Upper lobe of left lung (tissue), 6 donors: ENCODE measurements around the gene SF3B1. TPM values are rescaled to one million over a fixed set of nuclear protein-coding genes. Genes with fewer than 3 reads are reported as not detected.
"Not testable (repeated sequence)": the region's sequence is repeated elsewhere in the genome, so short reads cannot be mapped to it uniquely, and the experiment has no call there.

Experiments used
- ATAC-seq, 2 donors: fragments of 200-7000 bp; cut with Tn5 transposase; one replicate each; pipeline ENCODE4 v1.9.1; 2022; ENCODE audit warnings: mild to moderate bottlenecking in 2 of 2, moderate library complexity in 2 of 2; ENCODE audit not compliant: low FRiP score in 2 of 2
- DNase-seq, 2 donors: peaks; one replicate each; pipeline ENCODE4 v3.0.0-alpha.2; 2019 to 2020
- H3K27ac ChIP-seq, 4 donors: fragments of 200-600 bp; sonication (generic); one replicate each; pipeline ENCODE4 v1.5.1; 2016 to 2019
- H3K27me3 ChIP-seq, 4 donors: fragments of 200-600 bp; sonication (generic); one replicate each; pipeline ENCODE4 v1.5.1; 2017 to 2019
- H3K36me3 ChIP-seq, 4 donors: fragments of 200-600 bp; sonication (generic); one replicate each; pipeline ENCODE4 v1.5.1; 2016 to 2019
- H3K4me1 ChIP-seq, 4 donors: fragments of 200-600 bp; sonication (generic); one replicate each; pipeline ENCODE4 v1.5.1; 2018 to 2019
- H3K4me3 ChIP-seq, 4 donors: fragments of 200-600 bp; sonication (generic); one replicate each; pipeline ENCODE4 v1.5.1; 2017 to 2019; ENCODE audit warnings: mild to moderate bottlenecking in 2 of 4, moderate library complexity in 1 of 4
- H3K9me3 ChIP-seq, 4 donors: fragments of 200-600 bp; sonication (generic); one replicate each; pipeline ENCODE4 v1.5.1; 2018 to 2019
- CTCF ChIP-seq, 6 experiments: fragments of 450-650 bp in 4 of 6; fragments of 200-600 bp in 2 of 6; sonication (generic) in 2 of 6; IDR thresholded peaks; one replicate each; pipeline ENCODE4 v1.5.1; 2016 to 2019; ENCODE audit warnings: antibody characterized with exemption in 6 of 6
- EP300 ChIP-seq, 4 donors: sonication (generic); formaldehyde crosslinking; IDR thresholded peaks; one replicate each; pipeline ENCODE4 v1.5.1; 2017; ENCODE audit warnings: antibody characterized with exemption in 4 of 4, control low read depth in 2 of 4
- POLR2A ChIP-seq, 4 donors: fragments of 450-650 bp; IDR thresholded peaks; one replicate each; pipeline ENCODE4 v1.5.1; 2016 to 2017; ENCODE audit warnings: antibody characterized with exemption in 4 of 4, mild to moderate bottlenecking in 2 of 4
- POLR2AphosphoS5 ChIP-seq, 2 donors: sonication (generic); formaldehyde crosslinking; IDR thresholded peaks; one replicate each; pipeline ENCODE4 v1.5.1; 2017; ENCODE audit warnings: antibody characterized with exemption in 2 of 2
- WGBS, 2 donors: methylation state at CpG; one replicate each; pipeline ENCODE4 v1.1.5; 2017 to 2018; 5-methylcytosine and 5-hydroxymethylcytosine counted together
- total RNA-seq, 6 donors: library from RNA; depleted of rRNA in 4 of 6; stranded (reverse); fragments of >200 nt in 4 of 6; gene quantifications; one replicate each; pipeline versions ENCODE4 v1.1.0 to v1.2.1, GENCODE V29; 2016 to 2021
- donor health status: DM: no; HTN: no; CAD: no; lungs with moderate emphysema.
- donor health status: DM: no; HTN: yes; CAD: no; lungs with severe emphysema.

Gene SF3B1
- total RNA-seq, 6 donors from 2014 or later: 182 to 614 (median 203) TPM

GRCh38 chr2:197386242-197386641 is 48.6 kb downstream of the SF3B1 start:
- H3K27me3 ChIP-seq: no peaks in the 10 kb centered on the region
- DNase-seq (no peak), ATAC-seq (no peak)
- no peak for TF ChIP-seq POLR2A (IDR thresholded peaks at IDR 0.05)
- TF ChIP-seq EP300 (IDR thresholded peaks at IDR 0.05): no peak
- TF ChIP-seq CTCF (IDR thresholded peaks at IDR 0.05): no peak
- TF ChIP-seq POLR2AphosphoS5 (IDR thresholded peaks at IDR 0.05): no peak
- no peak overlapping the region for H3K27ac ChIP-seq
- H3K36me3 ChIP-seq: peaks cover 0 to 12% (median 4%) of the 10 kb centered on the region in 4 donors
- peaks cover 0 to 9% (median 0%) of the 10 kb centered on the region in 4 donors for H3K4me1 ChIP-seq
- H3K9me3 ChIP-seq: no peaks in the 10 kb centered on the region
- 86 to 97% methylated on average over 2 of the region's 2 CpGs for WGBS, 2 donors
- H3K4me3 ChIP-seq: no peak overlapping the region

GRCh38 chr2:197383825-197384224 is 51.0 kb downstream of the SF3B1 start:
- TF ChIP-seq EP300 (IDR thresholded peaks at IDR 0.05): no peak
- no peak for TF ChIP-seq POLR2A (IDR thresholded peaks at IDR 0.05)
- no peak for TF ChIP-seq POLR2AphosphoS5 (IDR thresholded peaks at IDR 0.05)
- TF ChIP-seq CTCF (IDR thresholded peaks at IDR 0.05): no peak
- Histone ChIP-seq H3K9me3 (no peaks in the 10 kb centered on the region), H3K27ac (no peak overlapping the region), H3K27me3 (no peaks in the 10 kb centered on the region), H3K4me3 (no peak overlapping the region), H3K36me3 (no peaks in the 10 kb centered on the region), H3K4me1 (peaks cover 0 to 11% (median under 1%) of the 10 kb centered on the region in 4 donors)
- no peak for DNase-seq
- 59 to 68% methylated on average over 4 of the region's 4 CpGs for WGBS, 2 donors
- no peak for ATAC-seq

- Histone ChIP-seq H3K36me3 (no peaks in the 10 kb centered on the region), H3K27me3 (no peaks in the 10 kb centered on the region), H3K4me1 (peaks cover 0 to 13% (median 3%) of the 10 kb centered on the region in 4 donors), H3K27ac (no peak overlapping the region), H3K9me3 (no peaks in the 10 kb centered on the region), H3K4me3 (no peak overlapping the region)
- no peak for DNase-seq
- ATAC-seq: no peak
- WGBS, 2 donors: 67 to 85% methylated on average over 1 of the region's 1 CpG
- TF ChIP-seq CTCF (IDR thresholded peaks at IDR 0.05) (no peak), EP300 (IDR thresholded peaks at IDR 0.05) (no peak), POLR2AphosphoS5 (IDR thresholded peaks at IDR 0.05) (no peak), POLR2A (IDR thresholded peaks at IDR 0.05) (no peak)
These were observed 53.2 kb downstream of the SF3B1 start for GRCh38 chr2:197381641-197382040.

GRCh38 chr2:197379918-197380309 is 54.9 kb downstream of the SF3B1 start:
- not testable (repeated sequence) for ATAC-seq, H3K4me3 ChIP-seq, DNase-seq, H3K4me1 ChIP-seq, H3K36me3 ChIP-seq, H3K27ac ChIP-seq, H3K27me3 ChIP-seq, H3K9me3 ChIP-seq
- 85 to 90% methylated on average over 5 of the region's 5 CpGs for WGBS, 2 donors

GRCh38 chr2:197379308-197379917 is 55.4 kb downstream of the SF3B1 start:
- not testable (repeated sequence) for H3K4me3 ChIP-seq
- 57 to 64% methylated on average over 3 of the region's 3 CpGs for WGBS, 2 donors

More at GRCh38 chr2:197379308-197379917, 55.4 kb downstream of the SF3B1 start:
- DNase-seq, H3K9me3 ChIP-seq, H3K36me3 ChIP-seq, H3K27me3 ChIP-seq, H3K27ac ChIP-seq, H3K4me1 ChIP-seq, ATAC-seq: not testable (repeated sequence)
